Midbrain (tissue), 1 donor: ENCODE measurements around the gene RNASE13.
"Not testable (repeated sequence)": the region's sequence is repeated elsewhere in the genome, so short reads cannot be mapped to it uniquely, and the experiment has no call there.

Experiments
- DNase-seq: peaks from one replicate; lab custom pipeline; 2025; lab: John Stamatoyannopoulos, UW

Gene RNASE13

DNA sequence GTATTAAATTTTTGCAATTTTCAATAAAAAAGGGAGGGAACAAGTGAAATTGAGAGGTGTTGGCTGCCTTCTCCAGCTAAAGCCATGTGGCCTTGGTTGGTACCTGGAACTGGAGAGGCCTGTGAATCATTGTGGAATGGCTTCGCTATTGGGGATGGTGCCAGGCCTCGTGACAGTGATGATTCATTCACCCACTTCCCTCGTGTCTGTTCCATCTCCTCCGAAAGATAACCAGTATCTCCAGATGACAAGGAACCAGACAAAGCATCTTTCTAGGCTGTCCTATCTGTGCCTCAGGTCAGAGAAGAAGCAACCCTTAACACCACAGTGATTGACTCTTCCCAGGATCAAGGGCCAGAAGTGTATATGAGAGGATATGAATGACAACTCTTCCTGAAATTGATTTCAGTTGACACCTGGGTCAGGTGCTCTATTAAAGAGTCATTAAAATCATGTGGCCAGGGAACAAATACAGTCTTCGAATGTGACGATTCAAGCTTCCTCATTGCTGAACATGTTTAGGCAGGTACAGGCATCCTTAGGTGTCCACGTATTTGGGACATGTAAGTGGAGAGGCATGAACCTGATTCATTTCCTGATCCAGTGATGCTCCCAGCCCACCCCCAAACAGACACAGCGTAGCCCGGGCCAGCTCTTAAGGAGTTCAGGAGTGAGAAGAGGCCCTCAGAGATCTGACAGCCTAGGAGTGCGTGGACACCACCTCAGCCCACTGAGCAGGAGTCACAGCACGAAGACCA is 7.2 kb upstream of the RNASE13 start, which contains the start of gene RNASE7:
TSS of gene RNASE7 (plus strand) at position 687 of the 758 bp plus-strand sequence. CDS start 631 bp downstream, outside the sequence.
- no peak for DNase-seq

DNA sequence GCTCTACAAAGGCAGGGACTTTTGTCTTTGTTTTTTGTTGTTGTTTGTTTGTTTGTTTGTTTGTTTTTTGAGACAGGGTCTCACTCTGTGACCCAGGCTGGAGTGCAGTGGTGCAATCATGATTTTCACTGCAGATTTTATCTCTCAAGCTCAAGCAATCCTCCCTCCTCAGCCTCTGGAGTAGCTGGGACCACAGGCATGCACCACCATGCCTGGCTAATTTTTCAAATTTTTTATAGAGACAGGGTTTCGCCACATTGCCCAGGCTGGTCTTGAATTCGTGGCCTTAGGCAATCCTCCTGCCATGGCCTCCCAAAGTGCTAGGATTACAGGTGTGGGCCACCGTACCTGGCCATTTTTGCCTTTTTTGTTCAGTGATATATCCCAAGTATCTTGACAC is 6.3 kb upstream of the RNASE13 start:
- DNase-seq, result not testable (repeated sequence)

GRCh38 chr14:21040370-21040925 is 5.8 kb upstream of the RNASE13 start:
- DNase-seq, result no peak

DNA sequence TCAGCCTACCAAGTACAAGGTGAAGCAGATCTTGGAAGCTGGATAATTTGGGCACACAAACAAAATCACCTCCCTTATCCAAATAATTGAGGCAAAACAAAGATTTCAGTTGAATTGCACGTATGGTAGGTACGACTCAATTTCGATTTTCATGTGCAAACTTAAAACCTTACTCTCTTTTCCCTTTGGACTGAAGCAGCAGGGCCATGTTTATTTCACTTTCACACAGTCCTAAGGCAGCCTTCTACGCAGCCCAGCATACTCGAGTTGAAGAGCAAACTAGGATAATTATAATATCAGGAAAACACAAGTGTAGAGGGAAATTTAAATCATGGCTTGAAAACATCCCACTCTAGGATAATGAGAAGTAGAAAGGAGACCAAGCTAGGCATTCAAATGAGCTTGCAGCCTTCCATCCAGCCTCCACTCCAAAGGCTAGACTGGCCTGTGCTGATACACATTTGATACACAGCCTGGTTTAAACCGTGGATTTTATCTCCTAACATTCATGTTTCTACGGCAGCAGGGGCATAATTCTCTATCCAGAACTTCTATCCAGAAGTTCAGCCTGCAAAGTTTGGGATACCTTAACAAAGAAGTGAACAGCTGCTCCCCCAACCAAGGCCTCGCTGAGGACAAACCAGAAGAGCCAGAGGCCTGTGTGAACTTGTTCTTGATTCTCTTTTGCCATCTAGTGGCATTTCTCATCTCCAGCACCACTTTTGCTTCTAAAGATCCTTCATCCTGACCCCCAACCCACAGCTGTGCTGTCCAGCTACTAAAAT is 5.2 kb upstream of the RNASE13 start:
- peak; percentile 84 for DNase-seq

DNA sequence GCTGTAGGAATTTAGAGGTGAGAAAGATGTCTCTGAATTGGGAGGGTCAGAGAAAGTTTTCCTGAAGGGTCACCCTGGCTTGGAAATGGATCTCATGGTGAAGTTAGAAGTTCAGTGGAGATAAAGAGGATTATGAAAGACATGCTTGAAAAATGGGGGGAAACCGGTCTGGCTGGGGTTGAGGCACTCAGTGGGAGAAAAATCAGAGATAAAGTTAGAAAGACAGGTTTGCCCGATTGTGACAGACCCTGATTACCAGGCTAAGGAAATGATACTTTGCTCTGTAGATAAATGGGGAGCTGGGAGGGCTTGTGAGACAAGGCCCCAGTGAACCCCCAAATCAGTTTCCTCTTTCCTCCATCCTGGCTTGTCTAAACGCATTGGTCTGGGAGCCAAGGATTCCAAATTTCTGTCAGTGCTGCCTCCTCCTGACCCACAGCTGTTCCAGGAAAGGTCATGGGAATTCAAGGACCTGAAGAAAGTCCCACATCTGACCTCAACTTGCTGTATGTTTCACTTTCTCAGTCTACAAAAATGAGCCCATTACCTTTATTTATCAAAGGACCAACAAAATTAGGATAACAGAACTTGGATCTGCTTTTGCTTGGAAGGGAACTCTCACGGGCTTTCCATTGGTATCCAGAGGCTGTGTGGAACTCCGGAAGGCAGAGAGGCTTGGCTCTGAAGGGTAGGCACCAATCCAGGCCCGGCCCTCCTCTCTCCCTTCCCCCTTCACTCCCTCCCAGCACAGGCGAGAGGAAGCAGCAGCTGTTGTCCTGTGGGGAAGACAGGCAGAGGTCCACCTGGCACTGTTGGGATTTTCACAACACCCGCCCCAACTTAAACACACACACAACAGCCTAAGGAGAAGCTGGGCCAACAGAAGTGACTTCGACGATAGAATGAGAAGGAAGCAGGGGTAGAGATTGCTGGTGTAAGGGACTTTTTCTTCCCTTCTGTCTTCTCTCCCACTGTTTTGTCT is 4.1 kb upstream of the RNASE13 start:
- peak; percentile 81 for DNase-seq

- DNase-seq, result no peak
Observed at GRCh38 chr14:21037156-21037555, 2.5 kb upstream of the RNASE13 start.

DNA sequence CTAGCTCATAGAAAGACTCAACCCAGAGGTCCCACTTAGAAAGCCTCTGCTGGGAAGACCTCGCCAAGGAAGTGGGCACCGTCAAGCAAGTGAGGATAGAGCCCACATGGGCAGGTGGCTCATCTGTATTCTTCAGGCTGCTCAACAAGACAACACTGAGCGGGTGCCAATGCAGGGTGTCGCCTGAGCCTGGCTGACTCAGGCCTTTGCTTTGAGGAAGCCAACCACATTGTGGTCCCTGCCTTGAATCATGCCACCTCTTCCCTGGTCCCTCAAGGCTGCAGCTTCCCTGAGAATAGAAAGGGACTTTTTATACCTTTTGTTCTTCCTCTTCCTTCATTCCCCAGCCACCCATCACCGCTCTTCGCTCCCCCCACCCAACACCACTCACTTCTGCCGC is 2.1 kb upstream of the RNASE13 start:
- DNase-seq, result no peak

DNA sequence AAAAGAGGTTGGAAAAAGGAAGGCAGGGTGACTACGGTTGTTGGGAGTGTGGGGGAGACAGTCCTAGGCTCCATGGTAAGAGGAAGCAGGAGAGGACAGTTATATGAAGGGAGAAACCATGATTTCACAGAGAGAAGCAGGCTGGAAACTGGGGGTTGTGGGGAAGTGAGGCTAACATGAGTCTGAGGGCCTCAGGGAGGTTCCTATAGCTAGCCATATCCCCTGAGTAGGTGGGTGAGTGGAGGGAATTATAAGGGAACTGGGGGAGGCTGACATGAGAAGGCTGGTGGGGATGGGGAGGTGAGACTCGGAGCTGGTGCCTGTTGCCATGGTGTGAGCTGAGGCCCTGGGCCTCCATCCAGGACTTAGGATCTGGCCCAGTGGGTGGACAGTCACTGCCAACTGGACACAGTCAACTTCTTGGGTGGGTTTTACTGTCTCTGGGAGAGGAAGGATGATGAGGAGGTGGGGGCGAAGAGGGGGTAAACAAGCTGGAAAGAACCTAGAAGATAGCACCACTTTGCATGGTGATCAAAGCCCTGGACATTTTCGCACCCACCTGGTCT is 1.4 kb downstream of the RNASE13 start:
- no peak for DNase-seq

- no peak for DNase-seq
Observed at GRCh38 chr14:21032326-21033132, 2.1 kb downstream of the RNASE13 start.

DNA sequence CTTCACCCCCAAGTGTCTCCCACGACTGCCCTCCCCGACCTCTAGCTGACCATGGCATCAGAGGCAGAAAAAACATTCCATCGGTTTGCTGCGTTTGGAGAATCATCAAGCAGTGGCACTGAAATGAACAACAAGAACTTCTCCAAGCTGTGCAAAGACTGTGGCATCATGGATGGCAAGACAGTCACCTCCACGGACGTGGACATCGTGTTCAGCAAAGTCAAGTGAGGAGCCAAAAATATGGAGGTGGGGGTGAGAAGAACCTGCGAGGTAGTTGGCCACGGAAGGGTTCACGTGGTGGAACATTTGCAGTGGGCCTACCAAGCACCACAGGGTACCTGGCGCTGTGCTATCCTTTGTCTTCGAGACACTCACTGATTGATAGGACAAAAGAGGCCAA is 4.1 kb downstream of the RNASE13 start:
- no peak for DNase-seq

DNA sequence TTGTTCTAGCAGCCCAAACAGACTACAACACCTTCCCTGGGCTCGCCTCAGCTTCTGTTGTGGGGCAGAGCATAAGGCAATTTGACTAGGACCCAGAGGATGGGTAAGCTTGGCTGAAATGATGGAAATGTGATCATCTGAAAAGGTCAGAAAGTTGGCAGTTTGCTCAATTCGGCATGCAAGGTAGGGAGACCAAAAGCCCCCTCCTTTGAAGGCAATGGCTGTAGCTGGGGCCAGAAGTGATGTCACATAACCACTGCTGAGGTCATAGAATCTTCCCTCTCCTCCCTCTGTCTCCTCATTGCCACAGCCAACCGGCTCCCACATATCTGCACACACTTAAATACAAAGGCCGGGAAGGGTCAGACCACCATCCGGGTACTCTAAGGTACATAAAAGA is 4.7 kb downstream of the RNASE13 start, which contains the start of gene TPPP2:
TSS of gene TPPP2 (plus strand) at position 301 of the 400 bp plus-strand sequence. CDS start 365 bp downstream, outside the sequence.
- no peak for DNase-seq

DNA sequence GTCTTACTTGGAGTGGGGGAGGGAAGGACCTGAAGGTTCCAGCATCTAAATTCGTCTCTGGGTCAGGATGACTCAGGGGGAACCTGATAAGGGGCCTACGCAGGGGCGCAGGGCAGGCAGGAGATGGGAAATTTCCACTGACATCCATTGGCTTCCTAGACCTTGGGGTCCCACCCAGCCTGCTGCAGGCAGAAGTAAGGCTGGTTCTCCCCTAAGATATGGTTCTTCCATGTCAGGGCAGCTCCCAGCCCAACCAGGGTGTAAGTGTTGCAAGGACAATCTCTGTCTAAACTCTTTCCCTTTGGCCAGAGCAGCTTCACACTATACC is 7.7 kb downstream of the RNASE13 start:
- DNase-seq, result peak; percentile 27

DNA sequence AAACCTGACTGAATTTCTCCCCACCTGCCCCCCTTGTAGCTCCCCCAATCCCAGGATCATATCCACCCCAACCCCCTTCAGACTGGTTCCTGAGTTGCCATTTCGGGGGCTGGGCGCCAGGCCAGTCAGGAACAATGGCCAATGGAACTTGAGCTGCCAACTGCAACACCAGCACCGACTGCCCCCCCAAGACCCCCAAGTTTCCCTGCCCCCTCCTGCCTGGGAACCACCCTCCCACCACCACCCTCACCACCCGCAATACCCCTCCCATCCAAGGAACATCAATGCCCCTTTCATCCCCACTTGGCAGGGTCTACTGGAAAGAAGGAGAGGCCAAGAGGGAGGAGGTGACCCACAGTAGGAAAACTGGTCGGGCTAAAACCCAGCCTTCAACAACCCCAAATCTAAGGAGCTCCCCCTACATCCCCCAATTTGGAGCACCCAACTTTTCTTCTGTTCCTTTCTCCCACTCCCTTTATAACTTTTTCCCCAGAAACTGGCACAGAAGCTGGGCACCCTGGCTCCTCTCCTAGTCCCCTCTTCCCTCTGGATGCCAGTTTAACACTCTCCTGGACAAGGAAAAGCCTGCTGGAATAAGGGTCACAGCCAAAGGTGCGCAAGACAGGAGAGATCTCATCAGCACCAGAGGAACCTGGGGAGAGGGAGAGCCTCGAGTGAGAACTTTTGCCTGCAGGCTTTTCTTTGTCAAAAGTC is 8.2 kb downstream of the RNASE13 start:
- DNase-seq, result peak; percentile 91

DNA sequence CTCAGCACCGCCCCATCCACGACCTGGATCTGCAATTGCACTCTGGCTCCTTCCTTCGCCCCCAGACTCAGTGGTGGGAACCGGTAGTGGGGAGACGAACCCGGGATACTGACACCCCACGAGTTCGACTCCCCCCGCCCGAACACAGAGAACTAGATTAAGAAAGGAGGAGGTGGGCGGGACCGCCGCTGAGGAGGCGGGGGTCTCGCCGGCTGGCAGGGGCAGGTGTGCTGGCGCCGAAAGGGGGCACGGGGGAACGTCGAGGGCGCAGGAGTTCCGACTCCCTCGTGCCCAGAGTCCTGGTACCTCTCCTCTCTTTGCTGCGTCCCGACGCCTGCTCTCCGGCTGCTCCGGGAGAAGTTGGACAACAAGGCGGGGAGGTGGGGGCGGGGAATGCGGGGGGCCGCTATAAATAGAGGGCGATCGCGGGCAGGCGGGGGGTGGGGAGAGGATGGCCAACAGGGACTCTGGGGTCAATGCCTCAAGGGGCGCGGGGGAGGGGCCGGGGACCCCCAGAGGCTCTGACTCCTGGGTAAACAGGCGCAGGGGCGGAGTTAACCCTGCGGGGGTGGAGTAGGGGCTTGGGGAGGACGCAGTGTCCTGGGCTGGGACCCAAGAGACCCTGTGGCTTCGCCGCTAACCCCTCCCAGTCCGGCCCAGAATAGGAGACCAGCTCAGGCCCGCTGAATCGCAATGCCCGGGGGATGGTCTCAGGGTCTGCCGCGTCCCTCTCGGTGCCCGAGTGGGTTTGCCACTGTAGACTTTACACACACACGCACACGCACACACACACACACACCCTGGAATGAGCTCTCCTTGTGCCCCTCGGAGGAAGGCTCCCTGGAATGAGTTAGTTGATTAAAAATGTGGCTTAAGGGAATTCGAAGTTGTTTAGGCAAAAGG is 9.0 kb downstream of the RNASE13 start:
- DNase-seq, result peak; percentile 87

GRCh38 chr14:21024585-21025370 is 9.8 kb downstream of the RNASE13 start, which contains the start of gene NDRG2:
NDRG2 (minus strand) TSS chr14:21025061; CDS start chr14:21023315, 1,746 bp downstream.
- peak; percentile 75 for DNase-seq

DNA sequence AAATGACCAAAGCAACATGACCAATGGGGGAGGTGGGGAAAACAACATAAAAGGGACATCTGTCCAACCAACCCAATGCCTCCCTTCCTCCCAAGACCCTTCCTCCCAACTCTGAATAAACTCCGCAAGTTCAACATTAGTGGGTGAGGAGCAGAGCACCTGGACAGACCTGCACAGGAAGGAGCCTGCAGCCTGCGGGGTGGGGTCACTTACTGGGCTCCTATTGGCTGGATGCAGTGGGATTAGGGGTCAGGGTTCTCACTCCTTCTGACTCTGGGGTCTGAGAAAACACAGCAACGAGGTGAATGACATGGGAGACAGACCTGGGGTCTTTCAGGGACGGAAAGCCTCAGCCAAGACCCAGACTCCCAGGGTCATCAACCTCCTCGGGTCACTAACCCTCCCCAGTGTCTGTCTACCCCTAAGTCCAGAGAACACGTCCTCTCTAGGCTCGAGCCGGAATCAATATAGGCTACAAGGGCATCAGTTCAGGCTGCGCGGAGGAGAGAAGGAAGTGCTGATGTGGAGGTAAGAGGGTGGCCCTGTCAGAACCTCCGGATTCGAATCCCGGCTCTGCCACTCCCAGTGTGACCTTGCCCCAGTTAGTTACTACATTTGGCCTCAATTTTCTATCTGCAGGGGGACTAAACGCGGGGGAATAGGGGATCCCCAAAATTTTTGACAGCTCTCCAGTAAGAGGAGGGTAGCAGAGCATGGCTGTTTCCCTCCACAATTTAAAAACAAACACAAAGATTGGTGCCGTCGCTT is 10.6 kb downstream of the RNASE13 start:
- DNase-seq, result no peak

- peak; percentile 30 for DNase-seq
Observed at GRCh38 chr14:21023174-21023573, 11.4 kb downstream of the RNASE13 start.
